Measurements from ENCODE around the gene THAP10.

The THAP10 gene

GRCh38 chr15:70853973-70854665 is 38.1 kb downstream of the THAP10 start, which contains the start of gene LARP6:
TSS of gene LARP6 (minus strand) at chr15:70854157. CDS start at chr15:70854088, 69 bp downstream.
- DNase-seq (ENCODE audit: low spot score) = peak; percentile 69

DNA sequence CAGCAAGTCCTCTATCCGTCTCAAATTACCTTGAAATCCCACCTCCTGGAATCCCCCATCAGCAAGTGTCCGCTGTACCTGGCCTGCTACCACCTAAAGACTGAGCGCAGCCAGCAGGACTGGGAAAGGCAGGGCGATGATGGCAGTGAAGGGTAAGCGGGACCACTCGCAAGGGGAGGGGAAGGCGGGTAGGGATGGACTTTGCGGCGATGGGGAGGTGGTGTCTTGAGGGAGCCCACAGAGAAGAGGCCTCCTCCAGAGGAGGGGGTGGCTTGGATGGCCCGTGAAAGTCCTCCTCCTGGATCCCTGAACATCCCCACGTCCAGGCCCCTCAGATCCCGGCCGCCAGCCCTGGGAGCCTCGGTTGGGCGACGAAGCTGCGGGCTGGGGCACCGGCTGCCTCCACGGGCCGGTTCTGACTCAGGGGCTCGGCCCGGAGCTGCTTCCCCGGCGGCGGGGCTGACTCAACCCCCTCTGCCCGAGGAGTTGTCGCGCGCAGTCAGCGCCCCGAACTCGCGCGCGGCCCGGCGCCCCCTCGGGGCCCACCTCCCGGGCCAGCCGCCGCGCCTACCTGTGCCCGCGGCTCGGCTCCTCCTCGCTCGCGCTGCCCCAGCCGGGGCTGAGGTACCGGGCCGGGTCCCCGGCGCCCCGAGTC is 38.8 kb downstream of the THAP10 start:
- DNase-seq (ENCODE audit: low spot score) = peak; percentile 75

- peak; percentile 65 for DNase-seq (ENCODE audit: low spot score)
These were observed 39.5 kb downstream of the THAP10 start for GRCh38 chr15:70852501-70853317.

GRCh38 chr15:70851889-70852288 is 40.3 kb downstream of the THAP10 start:
- no peak for DNase-seq (ENCODE audit: low spot score)

GRCh38 chr15:70845602-70846360 is 46.5 kb downstream of the THAP10 start:
- no peak for DNase-seq (ENCODE audit: low spot score)

DNA sequence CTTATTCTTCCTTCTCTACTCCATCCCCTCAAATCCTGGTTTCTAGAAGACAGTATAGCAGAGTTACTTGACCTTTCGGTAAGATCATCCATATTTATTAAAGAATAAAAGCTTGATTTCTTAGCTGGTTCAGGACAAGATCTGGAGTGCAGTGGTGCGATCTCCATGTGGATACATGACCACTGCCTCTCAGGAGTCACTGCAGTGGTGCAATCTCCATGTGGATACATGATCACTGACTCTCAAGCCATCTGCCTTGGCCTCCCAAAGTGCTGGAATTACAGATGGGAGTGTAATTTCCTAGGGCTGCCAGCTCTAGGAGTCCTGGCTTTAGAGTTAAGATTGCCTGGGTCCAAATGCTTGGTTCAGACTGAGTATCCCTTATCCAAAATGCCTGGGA is 54.8 kb downstream of the THAP10 start:
- DNase-seq (ENCODE audit: low spot score) = no peak

- DNase-seq (ENCODE audit: low spot score) = no peak
These were observed 56.4 kb downstream of the THAP10 start for GRCh38 chr15:70835841-70836240.

- no peak for DNase-seq (ENCODE audit: low spot score)
These were observed 56.8 kb downstream of the THAP10 start for GRCh38 chr15:70835415-70835814.

GRCh38 chr15:70834999-70835398 is 57.2 kb downstream of the THAP10 start:
- DNase-seq (ENCODE audit: low spot score) = no peak

GRCh38 chr15:70833861-70834765 is 58.1 kb downstream of the THAP10 start:
- peak; percentile 63 for DNase-seq (ENCODE audit: low spot score)

DNA sequence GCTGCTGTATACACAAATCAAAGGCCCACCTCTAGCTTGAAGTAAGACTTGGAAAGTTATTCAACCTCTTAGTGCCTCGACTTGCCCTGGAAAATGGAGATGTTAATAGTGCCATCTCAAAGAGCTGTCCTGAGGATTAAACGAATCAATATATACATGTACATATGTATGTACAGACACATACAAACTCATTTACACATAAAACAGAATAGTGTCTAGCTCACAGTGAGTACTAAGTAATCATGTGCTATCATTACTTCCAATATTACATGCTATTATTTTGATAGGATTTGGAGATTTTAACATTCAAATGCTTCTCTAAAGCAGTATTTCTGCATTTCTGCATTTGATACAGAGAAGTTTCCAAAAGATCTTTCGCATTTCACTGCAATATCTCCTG is 58.8 kb downstream of the THAP10 start:
- DNase-seq (ENCODE audit: low spot score) = no peak

- DNase-seq (ENCODE audit: low spot score) = no peak
These were observed 60.1 kb downstream of the THAP10 start for GRCh38 chr15:70832176-70832575.

Measured in hepatic stellate cell (primary cell).